ENCODE results near the gene DEPDC4.
"Not testable (repeated sequence)": the region's sequence is repeated elsewhere in the genome, so short reads cannot be mapped to it uniquely, and the experiment has no call there.

DNA sequence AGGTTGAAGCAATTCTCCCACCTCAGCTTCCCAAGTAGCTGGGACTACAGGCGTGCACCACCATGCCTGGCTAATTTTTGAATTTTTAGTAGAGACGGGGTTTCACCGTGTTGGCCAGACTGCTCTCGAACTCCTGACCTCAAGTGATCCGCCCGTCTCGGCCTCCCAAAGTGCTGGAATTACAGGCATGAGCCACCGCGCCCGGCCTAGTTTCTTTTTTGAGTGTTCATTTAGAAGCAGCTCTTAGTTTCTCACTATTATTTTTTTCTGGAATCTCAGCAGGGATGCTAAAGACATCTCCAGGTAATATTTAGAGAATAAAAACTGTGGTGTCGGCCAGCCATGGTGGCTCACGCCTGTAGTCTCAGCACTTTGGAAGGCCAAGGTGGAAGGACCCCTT, 17.7 kb upstream of the DEPDC4 start:
- TF ChIP-seq, protein P1, sequence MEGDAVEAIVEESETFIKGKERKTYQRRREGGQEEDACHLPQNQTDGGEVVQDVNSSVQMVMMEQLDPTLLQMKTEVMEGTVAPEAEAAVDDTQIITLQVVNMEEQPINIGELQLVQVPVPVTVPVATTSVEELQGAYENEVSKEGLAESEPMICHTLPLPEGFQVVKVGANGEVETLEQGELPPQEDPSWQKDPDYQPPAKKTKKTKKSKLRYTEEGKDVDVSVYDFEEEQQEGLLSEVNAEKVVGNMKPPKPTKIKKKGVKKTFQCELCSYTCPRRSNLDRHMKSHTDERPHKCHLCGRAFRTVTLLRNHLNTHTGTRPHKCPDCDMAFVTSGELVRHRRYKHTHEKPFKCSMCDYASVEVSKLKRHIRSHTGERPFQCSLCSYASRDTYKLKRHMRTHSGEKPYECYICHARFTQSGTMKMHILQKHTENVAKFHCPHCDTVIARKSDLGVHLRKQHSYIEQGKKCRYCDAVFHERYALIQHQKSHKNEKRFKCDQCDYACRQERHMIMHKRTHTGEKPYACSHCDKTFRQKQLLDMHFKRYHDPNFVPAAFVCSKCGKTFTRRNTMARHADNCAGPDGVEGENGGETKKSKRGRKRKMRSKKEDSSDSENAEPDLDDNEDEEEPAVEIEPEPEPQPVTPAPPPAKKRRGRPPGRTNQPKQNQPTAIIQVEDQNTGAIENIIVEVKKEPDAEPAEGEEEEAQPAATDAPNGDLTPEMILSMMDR (IDR thresholded peaks at IDR 0.05): not testable (repeated sequence)
- TF ChIP-seq POLR2A (IDR thresholded peaks at IDR 0.05): not testable (repeated sequence)
